K562 (cell line): Measurements from ENCODE around the gene CCDC136. TPM values are rescaled to one million over a fixed set of nuclear protein-coding genes. Genes with fewer than 3 reads are reported as not detected.
A peak's percentile ranks its signal among the peaks of the same experiment; 100 is the strongest.

ENCODE experiments used
- ATF7 ChIP-seq: fragments of 450-650 bp; IDR thresholded peaks from 2 replicates; pipeline ENCODE4 v1.7.1; 2014; ENCODE audit warnings: mild to moderate bottlenecking, moderate library complexity
- DEAF1 ChIP-seq: fragments of 450-650 bp; formaldehyde crosslinking; IDR thresholded peaks from 2 replicates; pipeline ENCODE4 v1.4.0; 2020; ENCODE audit warnings: mild to moderate bottlenecking, moderate library complexity
- FIP1L1 ChIP-seq: fragments of 200-400 bp; formaldehyde crosslinking; IDR thresholded peaks from 2 replicates; pipeline ENCODE4 v1.6.1; 2018; ENCODE audit warnings: mild to moderate bottlenecking, low read depth, low read length; ENCODE audit not compliant: poor library complexity, severe bottlenecking
- FOXP4 ChIP-seq: sonication (generic); formaldehyde crosslinking; IDR thresholded peaks from 2 replicates; pipeline ENCODE4 v1.8.0; 2022; ENCODE audit warnings: mild to moderate bottlenecking, missing genetic modification reagents, borderline replicate concordance
- GABPB2 ChIP-seq: fragments of 250-450 bp; sonication (Bioruptor Pico); conservative IDR thresholded peaks from 2 replicates; pipeline ENCODE4 v1.5.1; 2021; ENCODE audit warnings: mild to moderate bottlenecking
- HDAC1 ChIP-seq, 2 experiments: fragments of 450-650 bp; IDR thresholded peaks; 2 replicates each; pipeline ENCODE4 v1.6.1; 2016 to 2017; ENCODE audit warnings: inconsistent platforms in 1 of 2, mild to moderate bottlenecking in 1 of 2, moderate library complexity in 1 of 2
- HOMEZ ChIP-seq: fragments of 250-450 bp; sonication (Bioruptor Pico); IDR thresholded peaks from 2 replicates; pipeline ENCODE4 v1.4.0; 2020; ENCODE audit warnings: mild to moderate bottlenecking, moderate library complexity
- NR2C1 ChIP-seq, 2 experiments: fragments of 450-650 bp; IDR thresholded peaks; 2 replicates each; pipeline ENCODE4 v1.6.1; 2017; ENCODE audit warnings: mild to moderate bottlenecking in 2 of 2, antibody characterized with exemption in 1 of 2, inconsistent platforms in 1 of 2, missing compliant biosample characterization in 1 of 2, missing genetic modification characterization in 1 of 2
- PKNOX1 ChIP-seq: fragments of 450-650 bp; IDR thresholded peaks from 2 replicates; pipeline ENCODE4 v1.6.1; 2016
- POU5F1 ChIP-seq: fragments of 150-350 bp; IDR thresholded peaks from 2 replicates; pipeline ENCODE4 v1.6.1; 2014; ENCODE audit warnings: borderline replicate concordance, low read length, low read depth, mild to moderate bottlenecking; ENCODE audit not compliant: partially characterized antibody
- SIRT6 ChIP-seq: IDR thresholded peaks from one replicate; pipeline ENCODE4 v1.6.1; 2012; ENCODE audit warnings: low read depth, mild to moderate bottlenecking, control low read depth, inconsistent platforms, low read length, moderate library complexity
- TAF1 ChIP-seq: IDR thresholded peaks from 2 replicates; pipeline ENCODE4 v1.6.1; 2011; ENCODE audit warnings: mild to moderate bottlenecking, low read length, moderate library complexity; ENCODE audit not compliant: insufficient read depth, control insufficient read depth, severe bottlenecking; ENCODE audit errors: extremely low read depth
- ZBTB1 ChIP-seq: sonication (generic); formaldehyde crosslinking; IDR thresholded peaks from 2 replicates; pipeline ENCODE4 v1.8.1; 2023; ENCODE audit warnings: missing genetic modification reagents, low read depth, mild to moderate bottlenecking, borderline replicate concordance
- ZKSCAN1 ChIP-seq: fragments of 150-350 bp; IDR thresholded peaks from 2 replicates; pipeline ENCODE4 v1.6.1; 2016; ENCODE audit warnings: low read depth, low read length
- ZNF146 ChIP-seq: IDR thresholded peaks from one replicate; pipeline ENCODE4 v1.6.1; 2018; ENCODE audit warnings: missing compliant biosample characterization; ENCODE audit not compliant: unreplicated experiment
- ZNF282 ChIP-seq: sonication (generic); formaldehyde crosslinking; IDR thresholded peaks from 2 replicates; pipeline ENCODE4 v1.8.1; 2023; ENCODE audit warnings: missing genetic modification reagents
- ZNF41 ChIP-seq: fragments of 250-450 bp; sonication (Bioruptor Pico); conservative IDR thresholded peaks from 2 replicates; pipeline ENCODE4 v1.4.0; 2020; ENCODE audit warnings: mild to moderate bottlenecking
- polyA plus RNA-seq, 8 experiments: library from polyadenylated mRNA; depleted of rRNA in 4 of 8; stranded (reverse) in 5 of 8; unstranded in 3 of 8; fragments of >200 nt; fragmentation: Nextera tagmentation in 2 of 8; fragmentation: Illumina TruSeq in 1 of 8; extraction: Ambion mirVana in 2 of 8; extraction: Trizol in 1 of 8; gene quantifications; 2 replicates each; pipeline versions ENCODE4 v1.2.1 to v1.2.3, GENCODE V29; 2011 to 2014; ENCODE audit warnings: inconsistent platforms in 1 of 8, missing spikeins in 1 of 8
- total RNA-seq, 7 experiments: library from RNA; depleted of rRNA in 6 of 7; stranded (reverse); fragments of >200 nt in 6 of 7; fragmentation: Illumina TruSeq in 2 of 7; extraction: Trizol in 2 of 7; gene quantifications; 2 replicates each; pipeline versions ENCODE4 v1.2.1 to v1.2.3, GENCODE V29; 2011 to 2021; ENCODE audit warnings: low replicate concordance in 1 of 7
- TF ChIP-seq, protein P1 (sequence below): sonication (generic); formaldehyde crosslinking; IDR thresholded peaks from 2 replicates; pipeline ENCODE4 v1.8.1; 2022; ENCODE audit warnings: missing genetic modification reagents

CCDC136 gene
- total and polyA plus RNA-seq, 9 of the 15 experiments (the other 6 are each of a cell fraction or from before 2014, with no cell fraction given) = 2.4 to 40.8 (median 26.5) TPM

DNA sequence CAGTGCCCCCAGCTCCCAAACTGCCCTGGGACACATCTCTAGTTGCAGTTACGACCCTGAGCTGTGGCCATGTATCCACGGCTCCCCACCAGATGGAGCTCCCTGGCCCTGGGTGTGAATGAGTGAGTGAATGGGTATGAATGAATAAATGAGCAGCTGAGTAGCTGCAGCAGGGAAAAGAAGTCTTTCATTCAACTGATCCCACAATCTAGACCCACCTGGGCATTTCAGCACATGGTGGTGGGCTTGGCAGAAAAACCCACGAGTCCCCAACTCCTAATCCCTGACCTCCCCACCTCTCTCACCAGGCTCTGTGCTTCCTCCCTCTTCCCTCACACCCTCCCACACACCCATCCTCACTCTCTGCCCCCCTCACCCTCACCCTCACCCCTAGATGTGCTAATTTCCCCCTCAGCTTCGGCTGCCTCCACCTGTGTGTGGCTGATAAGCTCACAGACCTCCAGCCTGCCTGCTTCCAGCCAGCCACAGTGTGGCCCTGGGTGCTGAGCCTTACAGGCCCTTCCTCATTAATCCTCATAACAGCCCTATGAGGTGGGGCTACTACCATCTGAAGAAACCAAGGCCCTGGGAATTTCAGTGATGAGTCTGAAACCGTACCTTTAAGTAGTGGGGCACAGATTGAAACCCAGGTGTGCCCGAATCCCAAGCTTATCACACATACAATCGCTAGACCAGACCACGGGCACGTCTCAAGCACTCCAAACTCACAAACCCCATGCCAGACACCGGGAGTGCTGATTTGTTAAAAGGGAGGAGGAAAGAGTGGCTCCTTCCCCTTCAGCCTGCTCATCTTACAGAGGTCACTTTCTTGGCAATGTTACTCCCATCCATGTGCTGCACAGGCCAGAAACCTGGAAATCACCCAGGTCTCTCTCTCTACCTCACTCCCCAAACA, 68.6 kb downstream of the CCDC136 start (continued):
- TF ChIP-seq FOXP4 (peak; percentile 62; the same call in 1 of the 2 replicates), HDAC1 (IDR thresholded peaks at IDR 0.05) (peak; percentile 64 to 98; a peak in 3 of 4 replicates), ZBTB1 (no peak), DEAF1 (CRISPR knock-in tag) (0 out of 2 replicates have a peak, but pooled peaks have one; percentile 4), ZNF41 (CRISPR knock-in tag) (no peak; the same call in none of the 2 replicates), NR2C1 (IDR thresholded peaks at IDR 0.05) (peak; percentile 47; the same call in 1 of the 2 replicates), NR2C1 (tag; IDR thresholded peaks at IDR 0.05) (no peak), ZKSCAN1 (peak; percentile 74; the same call in 1 of the 2 replicates), FIP1L1 (no peak), GABPB2 (CRISPR knock-in tag) (no peak), ZNF282 (no peak), PKNOX1 (no peak), ZNF146 (CRISPR knock-in tag) (no peak), SIRT6 (no peak), HOMEZ (CRISPR knock-in tag) (no peak), POU5F1 (no peak), TAF1 (peak; percentile 60), ATF7 (peak; percentile 73; the same call in 1 of the 2 replicates)
- TF ChIP-seq, protein P1, sequence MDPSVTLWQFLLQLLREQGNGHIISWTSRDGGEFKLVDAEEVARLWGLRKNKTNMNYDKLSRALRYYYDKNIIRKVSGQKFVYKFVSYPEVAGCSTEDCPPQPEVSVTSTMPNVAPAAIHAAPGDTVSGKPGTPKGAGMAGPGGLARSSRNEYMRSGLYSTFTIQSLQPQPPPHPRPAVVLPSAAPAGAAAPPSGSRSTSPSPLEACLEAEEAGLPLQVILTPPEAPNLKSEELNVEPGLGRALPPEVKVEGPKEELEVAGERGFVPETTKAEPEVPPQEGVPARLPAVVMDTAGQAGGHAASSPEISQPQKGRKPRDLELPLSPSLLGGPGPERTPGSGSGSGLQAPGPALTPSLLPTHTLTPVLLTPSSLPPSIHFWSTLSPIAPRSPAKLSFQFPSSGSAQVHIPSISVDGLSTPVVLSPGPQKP (CRISPR knock-in tag) = no peak
